ENCODE results near the gene TAF3.
A peak's percentile ranks its signal among the peaks of the same experiment; 100 is the strongest.

TAF3 gene

GRCh38 chr10:8037941-8038894 is 219.9 kb downstream of the TAF3 start:
- no peak for TF ChIP-seq GATA2 (IDR thresholded peaks at IDR 0.05; ENCODE audit: low read depth, low read length)
- no peak for TF ChIP-seq GATA3 (IDR thresholded peaks at IDR 0.05; ENCODE audit: low read depth, low read length)

GRCh38 chr10:8039321-8039881 is 221.1 kb downstream of the TAF3 start:
- TF ChIP-seq GATA3 (IDR thresholded peaks at IDR 0.05; ENCODE audit: low read depth, low read length) (no peak), GATA2 (IDR thresholded peaks at IDR 0.05; ENCODE audit: low read depth, low read length) (no peak)

- peak; percentile 64 for TF ChIP-seq GATA2 (IDR thresholded peaks at IDR 0.05; ENCODE audit: low read depth, low read length)
- no peak; the same call in none of the 2 replicates for TF ChIP-seq GATA3 (IDR thresholded peaks at IDR 0.05; ENCODE audit: low read depth, low read length)
Observed at GRCh38 chr10:8040651-8041050, 222.3 kb downstream of the TAF3 start.

- TF ChIP-seq GATA3 (IDR thresholded peaks at IDR 0.05; ENCODE audit: low read depth, low read length) = no peak
- 0 out of 2 replicates have a peak, but pooled peaks have one; percentile 13 for TF ChIP-seq GATA2 (IDR thresholded peaks at IDR 0.05; ENCODE audit: low read depth, low read length)
Observed at GRCh38 chr10:8041284-8041991, 223.1 kb downstream of the TAF3 start.

- TF ChIP-seq GATA3 (IDR thresholded peaks at IDR 0.05; ENCODE audit: low read depth, low read length) (no peak), GATA2 (IDR thresholded peaks at IDR 0.05; ENCODE audit: low read depth, low read length) (no peak)
Observed at GRCh38 chr10:8041992-8042720, 223.9 kb downstream of the TAF3 start.

GRCh38 chr10:8042721-8043568 is 224.6 kb downstream of the TAF3 start:
- TF ChIP-seq GATA3 (IDR thresholded peaks at IDR 0.05; ENCODE audit: low read depth, low read length) (no peak), GATA2 (IDR thresholded peaks at IDR 0.05; ENCODE audit: low read depth, low read length) (no peak)

GRCh38 chr10:8043569-8044306 is 225.4 kb downstream of the TAF3 start:
- TF ChIP-seq GATA3 (IDR thresholded peaks at IDR 0.05; ENCODE audit: low read depth, low read length) (no peak), GATA2 (IDR thresholded peaks at IDR 0.05; ENCODE audit: low read depth, low read length) (no peak)

- TF ChIP-seq GATA3 (IDR thresholded peaks at IDR 0.05; ENCODE audit: low read depth, low read length) = no peak
- peak; percentile 33; the same call in 1 of the 2 replicates for TF ChIP-seq GATA2 (IDR thresholded peaks at IDR 0.05; ENCODE audit: low read depth, low read length)
Observed at GRCh38 chr10:8044331-8044907, 226.1 kb downstream of the TAF3 start.

- no peak for TF ChIP-seq GATA3 (IDR thresholded peaks at IDR 0.05; ENCODE audit: low read depth, low read length)
Observed at GRCh38 chr10:8044908-8045725, 226.8 kb downstream of the TAF3 start.

- TF ChIP-seq GATA2 (IDR thresholded peaks at IDR 0.05; ENCODE audit: low read depth, low read length) (no peak; the same call in 1 of the 2 replicates), GATA3 (IDR thresholded peaks at IDR 0.05; ENCODE audit: low read depth, low read length) (no peak)
Observed at GRCh38 chr10:8045726-8046494, 227.6 kb downstream of the TAF3 start.
